HG03571 (cell line): ENCODE data around the gene EYA2.

Source experiments
- ATAC-seq: cut with Tn5 transposase; IDR thresholded peaks from one replicate; pipeline ENCODE4 v1.9.1; 2021; ENCODE audit not compliant: unreplicated experiment

EYA2 gene

DNA sequence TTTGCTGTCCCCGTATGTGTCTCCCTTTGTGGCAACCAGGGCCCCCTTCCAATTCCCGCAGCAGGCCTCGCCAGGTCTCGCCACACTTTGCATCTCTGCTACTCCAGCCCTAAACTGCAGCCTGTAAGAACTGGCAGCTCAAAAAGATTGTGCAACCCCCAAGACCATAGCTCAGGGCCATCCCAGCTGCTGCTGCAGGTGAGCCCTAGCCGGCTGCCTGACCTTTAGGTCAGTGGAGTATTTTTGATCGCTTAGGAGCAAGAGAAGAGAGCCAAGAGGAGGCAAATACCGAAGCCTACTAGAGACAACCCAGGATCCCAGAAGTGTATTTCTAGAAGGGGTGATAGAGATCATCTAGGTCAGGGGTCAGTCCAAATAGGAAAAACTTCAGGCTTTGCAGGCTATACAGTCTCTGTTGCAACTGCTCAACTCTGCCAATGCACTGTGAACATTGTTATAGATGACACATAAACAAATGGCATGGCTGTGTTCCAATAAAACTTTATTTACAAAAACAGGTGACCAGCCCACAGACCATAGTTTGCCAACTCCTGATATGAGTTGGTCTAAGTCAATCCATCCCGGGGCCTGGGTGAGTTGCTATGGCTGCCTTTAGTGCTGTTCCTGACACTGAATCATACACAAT lies 138.4 kb downstream of the EYA2 start:
- ATAC-seq = no peak

DNA sequence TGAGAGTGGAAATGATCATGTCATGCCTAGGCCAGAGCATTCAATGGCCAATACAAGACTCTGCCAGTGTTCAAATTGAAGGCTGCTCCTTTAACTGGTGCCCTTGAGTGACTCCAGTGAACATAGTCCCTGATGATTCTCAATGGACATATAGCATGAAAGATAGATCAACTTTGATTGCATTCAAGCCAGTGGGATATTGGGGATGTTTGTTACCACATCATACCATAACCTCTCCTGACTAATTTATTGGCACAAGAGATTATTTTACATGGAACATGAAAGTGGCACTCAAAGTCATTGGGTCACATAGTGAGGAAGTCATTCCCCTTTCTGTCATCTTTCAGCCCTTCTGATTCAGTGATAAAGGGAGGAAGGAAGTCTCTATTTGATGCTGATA lies 139.0 kb downstream of the EYA2 start:
- no peak for ATAC-seq

DNA sequence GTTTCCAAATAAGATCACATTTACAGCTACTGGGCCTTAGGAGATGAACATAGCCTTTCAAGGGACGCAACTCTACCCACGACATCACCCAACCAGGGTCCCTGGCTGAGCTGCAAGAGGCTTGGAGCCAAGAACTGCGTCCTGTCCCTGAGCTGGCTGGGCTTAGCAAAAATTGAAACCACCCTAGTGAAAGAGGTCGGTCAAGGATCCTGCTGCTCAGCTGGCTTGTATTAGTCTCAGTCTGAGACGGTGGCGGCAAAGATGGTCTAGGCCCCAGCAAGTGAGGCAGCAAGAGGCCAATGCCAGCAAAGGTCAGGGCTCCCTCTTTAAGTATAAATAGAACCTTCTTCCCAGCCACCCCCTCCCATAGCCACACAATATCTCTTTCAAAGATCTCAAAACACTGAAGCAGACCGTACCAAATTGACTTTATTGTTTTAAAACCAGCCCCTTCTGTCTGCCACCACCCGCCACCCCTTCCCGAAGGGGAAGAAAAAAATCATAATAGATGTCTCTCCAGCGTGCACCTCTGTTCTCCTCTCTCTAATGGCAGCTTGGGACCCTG lies 140.5 kb downstream of the EYA2 start:
- ATAC-seq = no peak

DNA sequence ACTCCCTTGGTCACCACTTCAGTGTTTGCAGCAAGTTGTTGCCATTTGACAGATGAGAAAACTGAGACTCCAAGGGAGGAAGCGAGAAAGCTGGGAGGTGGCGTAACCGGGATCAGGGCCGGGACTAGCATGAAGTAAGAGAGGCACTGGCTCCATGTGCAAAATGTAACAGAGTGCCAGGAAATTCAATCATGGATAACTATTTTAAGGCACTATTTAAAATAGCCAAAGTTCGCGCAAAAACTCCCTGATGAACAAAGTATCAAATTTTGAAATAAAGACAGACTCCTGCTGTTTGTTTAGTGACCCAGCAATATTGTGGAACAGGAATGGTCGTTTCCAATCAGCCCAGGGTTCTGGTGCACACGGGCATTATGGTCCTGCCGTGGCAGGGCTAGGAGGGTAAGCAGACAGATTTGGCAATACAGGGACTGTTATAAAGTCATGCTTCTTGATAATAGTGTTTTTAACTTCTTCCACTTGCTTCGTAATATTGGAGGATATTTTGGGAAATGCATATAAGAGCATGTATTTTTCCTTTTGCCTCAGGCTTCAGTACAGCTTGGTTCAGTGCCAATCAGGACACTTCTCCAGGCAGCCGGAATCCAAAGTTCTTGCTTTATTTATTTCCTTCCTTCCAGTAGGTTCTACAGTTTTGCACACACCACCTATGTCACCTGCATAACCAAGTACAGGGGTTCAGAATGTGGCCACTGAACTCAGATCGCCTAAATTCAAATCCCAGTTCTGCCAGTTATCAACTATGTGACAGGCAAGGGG lies 141.6 kb downstream of the EYA2 start:
- no peak for ATAC-seq

DNA sequence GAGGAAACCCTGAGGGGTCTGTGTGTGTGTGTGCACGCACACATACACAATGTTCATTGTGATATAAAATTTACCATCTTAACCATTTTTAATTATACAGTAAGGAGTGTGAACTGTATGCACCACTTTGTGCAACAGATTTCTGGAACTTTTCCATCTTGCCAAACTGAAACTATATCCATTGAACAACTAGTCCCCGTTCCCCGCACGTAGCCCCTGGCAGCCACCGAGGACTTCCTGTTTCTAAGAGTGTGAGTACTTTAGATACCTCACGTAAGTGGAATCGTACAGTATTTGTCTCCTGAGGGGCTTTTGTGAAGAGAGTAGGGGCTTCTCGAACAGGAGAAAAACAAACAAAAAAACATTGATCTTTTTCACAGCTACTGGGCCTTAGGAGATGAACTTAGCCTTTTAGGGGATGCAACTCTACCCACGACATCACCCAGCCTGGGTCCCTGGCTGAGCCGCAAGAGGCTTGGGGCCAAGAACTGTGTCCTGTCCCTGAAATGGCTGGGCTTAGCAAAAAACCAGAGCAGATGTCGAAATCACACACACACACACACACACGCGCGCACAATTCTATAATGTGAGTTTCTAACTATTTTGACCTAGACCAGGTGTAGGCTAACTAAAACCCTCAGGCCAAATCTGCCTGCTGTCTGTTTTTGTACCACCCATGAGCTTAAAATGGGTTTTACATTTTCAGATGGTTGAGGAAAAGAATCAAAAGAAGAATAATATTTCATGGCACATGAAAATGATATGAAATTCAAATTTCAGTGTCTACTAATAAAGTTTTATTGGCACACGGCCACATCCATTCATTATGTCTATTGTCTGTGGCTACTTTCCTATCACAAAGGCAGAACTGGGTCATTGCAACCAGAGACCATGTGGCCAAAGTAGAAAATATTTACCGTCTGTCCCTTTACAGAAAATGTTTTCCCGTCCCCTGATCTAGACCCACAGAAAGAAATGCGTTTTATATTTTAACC lies 144.2 kb downstream of the EYA2 start:
- no peak for ATAC-seq

DNA sequence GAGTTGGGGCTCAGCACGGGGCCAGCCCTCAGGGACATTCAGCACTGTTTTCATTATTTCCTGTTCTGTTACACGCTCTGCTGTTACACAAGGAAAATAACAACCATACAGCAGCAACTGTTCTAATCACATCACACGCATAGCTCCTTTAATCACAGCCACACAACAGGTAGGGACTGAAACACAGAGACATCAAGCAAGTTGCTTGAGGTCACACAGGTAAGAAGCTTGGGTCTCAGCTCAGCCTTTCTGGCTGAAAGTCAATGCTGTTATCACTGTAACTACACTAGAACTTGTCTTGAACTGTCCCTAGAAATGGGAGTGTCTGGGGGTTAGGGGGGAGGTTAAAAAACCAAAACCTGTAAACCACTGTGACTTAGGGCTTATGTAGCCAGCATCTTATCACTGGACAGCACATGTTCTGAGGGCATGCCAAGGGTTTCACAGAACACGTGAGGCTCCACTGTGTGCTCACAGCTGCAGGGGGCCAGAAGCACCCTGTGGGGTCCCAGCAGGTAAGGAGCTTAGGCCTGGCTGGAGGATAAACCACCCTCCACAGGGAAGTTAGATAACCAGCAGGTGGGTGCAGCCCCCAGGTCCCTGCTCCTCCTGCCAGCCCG lies 146.0 kb downstream of the EYA2 start:
- ATAC-seq = no peak

DNA sequence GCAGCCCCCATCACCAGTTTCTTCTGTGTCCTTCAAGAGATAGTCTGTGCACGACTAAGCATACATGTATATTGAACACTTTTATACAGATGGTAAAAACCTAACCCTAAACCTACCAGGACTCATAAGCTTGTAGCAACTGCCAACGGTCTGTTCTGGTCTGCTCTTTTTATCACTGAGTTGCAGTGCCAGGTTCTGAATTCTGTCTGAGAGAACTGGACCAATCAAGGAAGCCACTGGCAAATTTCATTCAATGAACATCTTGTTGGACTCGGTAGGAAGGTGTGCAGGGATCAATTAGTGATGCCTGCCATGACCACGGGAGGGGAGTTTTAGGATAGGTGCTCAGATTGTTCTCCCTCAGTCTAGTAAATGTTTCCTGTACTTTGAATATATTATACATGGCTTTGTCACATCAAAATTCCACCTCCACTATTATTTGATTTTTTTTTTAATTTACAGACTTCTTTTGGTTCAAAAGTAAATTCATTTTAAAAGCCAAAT lies 146.8 kb downstream of the EYA2 start:
- no peak for ATAC-seq

DNA sequence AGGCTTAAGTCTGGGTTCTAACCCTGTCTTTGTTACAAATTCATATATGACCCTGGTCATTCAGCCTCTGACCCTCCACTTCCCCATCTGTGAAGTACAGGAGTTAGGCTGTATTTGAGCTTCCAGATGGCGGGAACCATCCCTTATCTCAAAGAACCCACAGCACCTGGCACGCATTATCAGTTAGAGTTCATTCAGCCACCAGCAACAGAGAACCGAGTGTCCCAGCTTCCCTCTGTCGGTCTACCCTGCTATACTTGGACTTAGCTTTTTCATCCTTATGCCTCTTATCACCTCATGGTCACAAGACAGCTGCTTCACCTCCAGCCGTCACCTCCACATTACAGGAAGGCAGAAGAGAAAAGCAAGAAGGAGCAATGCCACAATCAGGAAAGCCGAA lies 147.8 kb downstream of the EYA2 start:
- ATAC-seq = no peak

DNA sequence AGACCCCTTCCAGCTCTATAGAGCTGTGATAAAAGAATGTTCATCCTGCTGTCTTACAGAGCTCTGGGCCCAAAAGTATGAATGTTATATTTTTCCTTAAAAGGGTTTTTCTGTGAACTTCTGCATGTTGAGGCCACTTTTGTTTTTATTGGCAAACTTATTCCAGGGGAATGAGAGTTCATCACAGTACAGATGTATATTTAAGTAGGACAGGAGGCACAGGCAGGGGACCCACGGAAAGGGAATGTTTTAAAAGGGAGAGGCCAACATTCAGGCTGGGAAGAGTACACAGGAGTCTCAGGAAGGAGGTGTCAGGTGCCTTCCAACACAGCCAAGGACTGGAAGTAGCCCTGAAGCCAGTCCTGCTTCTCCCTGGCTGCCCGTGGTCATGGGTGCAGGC lies 148.4 kb downstream of the EYA2 start:
- no peak for ATAC-seq

DNA sequence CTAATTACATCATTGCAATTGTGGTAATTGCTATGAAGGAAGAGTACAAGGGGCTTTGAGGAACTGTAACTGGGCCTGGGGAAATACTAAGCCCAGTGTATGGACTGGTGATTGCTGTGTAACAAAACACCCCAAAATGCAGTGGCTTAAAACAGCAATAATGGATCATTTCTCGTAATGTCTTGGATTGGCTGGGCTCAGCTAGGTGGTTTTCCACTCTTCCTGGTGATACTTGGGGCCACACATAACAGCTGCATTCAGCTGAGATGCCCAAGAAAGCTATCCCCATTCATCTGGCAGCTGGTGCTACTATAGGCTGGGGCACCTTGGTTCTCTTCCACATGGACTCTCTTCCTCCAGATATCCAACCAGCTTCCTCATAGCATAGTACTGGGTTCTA lies 150.3 kb downstream of the EYA2 start:
- no peak for ATAC-seq

DNA sequence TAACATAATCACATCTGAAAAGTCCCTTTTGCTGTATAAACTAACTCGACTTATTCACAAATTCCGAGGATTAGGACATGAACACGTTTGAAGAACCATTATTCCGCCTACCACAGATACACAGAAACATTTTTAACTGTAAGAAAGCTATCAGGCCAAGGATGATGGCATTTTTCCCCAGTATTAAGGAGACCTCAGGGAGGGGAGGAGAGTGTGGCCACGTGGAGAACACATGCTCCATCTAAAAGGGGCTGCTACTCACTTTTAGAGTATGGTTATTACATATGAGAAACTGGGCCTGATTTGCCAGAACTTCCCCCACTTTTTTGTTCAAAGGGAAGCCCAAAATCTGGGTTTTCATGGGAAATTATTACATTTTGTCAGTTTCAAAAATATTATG lies 153.4 kb downstream of the EYA2 start:
- ATAC-seq = no peak

DNA sequence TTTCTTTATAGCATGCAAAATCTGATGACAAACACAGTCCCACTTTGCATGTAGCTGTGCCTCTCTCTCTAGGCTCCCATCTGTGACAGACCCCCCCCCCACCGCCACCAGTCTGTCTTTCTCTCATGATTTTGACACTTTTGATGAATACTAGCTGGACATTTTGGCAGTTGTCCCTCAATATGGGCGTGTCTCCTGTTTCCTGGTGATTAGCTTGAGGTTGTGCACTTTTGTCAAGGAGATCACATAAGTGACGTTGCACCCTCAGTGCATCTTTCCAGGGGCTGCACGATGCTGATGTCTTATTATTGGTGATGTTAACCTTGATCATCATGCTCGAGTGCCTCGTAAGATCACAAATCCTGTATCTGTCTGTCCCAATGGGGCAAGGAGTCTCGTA lies 155.1 kb downstream of the EYA2 start:
- no peak for ATAC-seq

DNA sequence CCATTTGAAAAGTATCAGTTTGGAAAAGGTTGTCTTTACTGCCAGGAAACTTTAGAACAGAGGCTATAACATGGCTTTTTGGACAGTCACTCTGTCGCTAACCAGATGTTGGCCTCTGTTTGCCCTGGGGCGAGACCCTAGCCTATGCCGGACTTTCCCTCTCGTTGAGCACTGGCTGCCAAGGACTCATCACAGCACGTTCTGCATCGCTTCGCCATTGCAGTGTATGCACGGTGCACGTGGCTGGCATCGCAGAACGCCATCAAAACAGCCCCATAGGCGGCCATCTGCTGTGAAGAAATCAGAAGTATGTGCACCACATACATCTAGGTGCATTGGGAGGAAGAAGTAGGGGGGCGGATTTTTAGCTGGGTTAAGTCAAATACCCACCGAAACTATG lies 156.4 kb downstream of the EYA2 start:
- ATAC-seq = no peak

DNA sequence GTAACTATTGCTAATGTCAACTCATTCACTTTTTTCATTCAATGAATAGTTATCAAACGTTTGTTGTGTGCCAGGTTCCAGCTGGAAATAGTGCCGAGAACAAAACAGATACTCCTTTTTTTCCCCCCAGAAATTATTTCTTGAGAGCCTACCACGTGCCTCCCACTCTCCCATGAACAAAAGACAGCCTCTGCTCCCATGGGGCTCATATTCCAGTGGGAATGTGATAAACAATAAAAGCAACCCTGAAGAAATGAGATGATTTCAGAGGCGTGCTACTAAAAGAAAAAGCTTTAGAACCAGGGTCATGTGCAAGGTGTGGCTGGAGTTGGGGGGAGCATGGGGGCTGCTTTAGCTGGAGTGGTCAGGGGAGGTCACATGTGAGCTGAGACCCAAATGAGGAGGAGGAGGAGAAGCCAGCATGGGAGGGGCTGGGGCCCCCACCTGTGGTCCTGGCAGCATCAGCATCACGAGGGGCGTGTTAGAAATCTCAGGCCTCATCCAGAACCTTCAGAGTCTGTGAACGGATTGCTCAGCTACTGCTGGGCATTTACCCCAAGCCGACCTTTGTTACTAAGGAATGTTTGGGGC lies 157.4 kb downstream of the EYA2 start:
- no peak for ATAC-seq

DNA sequence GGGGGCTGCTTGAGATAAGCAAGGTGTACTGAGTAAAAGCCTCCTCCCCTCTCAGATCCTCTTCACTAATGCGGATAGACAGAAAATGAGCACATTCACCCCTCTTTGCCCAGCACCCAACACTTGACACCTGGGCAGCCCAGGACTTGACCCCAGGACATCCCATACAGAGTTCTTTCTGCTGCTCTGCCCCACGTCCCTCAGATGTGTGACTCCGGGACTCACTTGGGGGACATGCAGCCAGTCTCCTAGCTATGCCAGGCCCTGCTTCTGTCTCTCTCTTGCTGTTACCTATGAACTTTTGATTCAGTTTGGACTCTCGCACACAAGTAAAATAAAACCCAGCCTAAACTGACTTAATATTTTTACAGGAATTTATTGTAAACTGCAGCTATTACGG lies 159.9 kb downstream of the EYA2 start:
- ATAC-seq = no peak

DNA sequence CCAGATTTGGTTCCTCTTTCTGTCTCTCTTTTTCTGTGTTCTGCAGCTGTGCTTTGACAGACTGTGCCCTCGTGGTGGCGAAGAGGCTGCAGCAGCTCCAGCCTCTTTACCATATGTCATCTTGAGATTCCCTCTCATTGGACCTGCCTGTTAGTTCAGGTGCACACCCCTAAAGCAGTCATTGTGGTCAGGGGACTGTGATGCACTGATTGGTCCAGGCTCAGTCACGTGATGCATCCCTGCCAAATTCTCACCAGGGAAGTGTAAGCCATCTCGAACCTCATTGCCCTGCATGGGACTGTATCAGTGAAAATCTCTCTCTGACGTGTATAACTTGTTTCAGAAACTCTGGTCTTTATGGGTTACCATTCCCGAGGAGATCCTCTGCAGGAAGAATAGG lies 160.3 kb downstream of the EYA2 start:
- no peak for ATAC-seq

DNA sequence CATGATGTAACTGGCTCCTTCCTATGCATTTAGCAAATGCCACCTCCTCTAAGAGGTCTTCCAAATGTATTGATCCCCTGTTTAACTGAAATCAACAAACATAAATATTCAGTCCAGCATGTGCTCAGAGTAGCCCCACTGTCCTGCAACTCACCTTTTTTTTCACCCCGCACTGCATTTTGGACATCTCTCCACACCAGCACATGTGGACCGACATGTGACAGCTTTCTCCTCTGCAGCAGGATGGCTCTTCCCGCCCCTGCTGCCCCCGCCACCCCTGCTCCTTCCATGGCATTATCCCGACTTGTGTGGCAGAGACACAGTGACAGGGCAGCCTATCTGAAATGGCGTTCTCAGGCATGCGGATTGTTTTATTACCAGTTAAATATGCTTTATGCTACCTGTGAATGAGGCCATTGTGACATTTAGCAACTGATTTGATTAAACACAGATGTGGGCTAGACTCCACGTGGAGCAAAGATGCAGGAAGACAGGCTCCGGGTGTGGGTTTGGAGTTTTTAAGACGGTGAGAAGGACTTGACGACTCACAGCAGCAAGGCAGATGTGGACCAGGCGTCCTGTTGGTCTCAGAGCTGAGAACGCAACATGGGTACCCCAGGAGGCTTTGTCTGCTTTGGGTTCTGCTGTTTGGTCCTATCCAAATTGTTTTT lies 161.2 kb downstream of the EYA2 start:
- no peak for ATAC-seq

DNA sequence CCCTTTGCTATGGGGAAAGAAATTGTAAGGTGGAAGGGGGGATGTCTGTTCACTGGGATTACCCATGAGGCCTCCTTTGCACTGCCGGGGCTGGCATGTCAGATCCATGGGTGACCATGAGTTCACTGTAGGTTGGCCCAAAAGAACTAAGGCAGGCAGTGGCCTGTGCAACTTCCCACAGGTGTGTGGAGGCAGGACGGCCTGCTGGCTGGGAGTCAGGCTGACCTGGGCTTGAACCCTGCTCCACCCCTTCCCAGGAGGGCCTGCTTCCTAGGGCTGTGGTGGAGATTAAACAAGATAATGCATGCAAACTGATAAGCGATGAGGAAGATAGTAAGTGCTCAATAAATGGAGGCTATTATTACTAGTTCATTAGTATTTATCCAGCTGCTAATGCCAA lies 163.0 kb downstream of the EYA2 start:
- no peak for ATAC-seq

DNA sequence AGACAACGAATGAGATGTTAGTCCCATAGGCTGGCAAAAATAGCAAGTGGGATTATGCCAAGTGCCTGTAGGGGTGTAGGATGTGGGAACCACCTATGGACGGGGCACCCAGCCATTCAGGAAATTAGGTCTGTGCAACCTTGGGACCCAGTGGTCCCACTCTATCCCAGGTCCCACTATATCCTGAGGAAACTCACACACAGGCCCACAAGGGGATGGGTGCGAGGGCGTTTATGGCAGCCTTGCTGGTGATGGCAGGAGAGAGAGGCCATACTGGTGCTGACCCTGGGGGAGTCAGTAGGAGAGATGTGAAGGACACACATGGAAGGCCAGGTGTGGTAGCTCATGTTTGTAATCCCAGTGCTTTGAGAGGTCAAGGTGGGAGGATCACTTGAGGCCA lies 163.6 kb downstream of the EYA2 start:
- ATAC-seq = no peak

DNA sequence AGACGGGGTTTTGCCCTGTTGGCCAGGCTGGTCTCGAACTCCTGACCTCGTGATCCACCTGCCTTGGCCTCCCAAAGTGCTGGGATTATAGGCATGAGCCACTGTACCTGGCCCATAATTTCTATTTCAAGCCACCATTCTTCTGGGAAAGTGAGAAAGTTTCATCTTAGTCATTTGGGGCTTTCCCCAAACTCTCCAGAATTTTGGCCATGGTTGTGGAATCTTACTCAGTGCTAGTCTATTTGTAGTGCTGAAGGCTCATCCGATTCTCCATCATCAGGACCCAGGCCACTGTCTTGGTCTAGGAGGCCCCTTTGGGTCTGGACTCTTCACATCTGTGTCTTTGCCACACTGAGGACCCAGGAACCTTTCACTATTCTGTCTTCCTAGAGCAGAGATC lies 164.9 kb downstream of the EYA2 start:
- ATAC-seq = no peak
